Lower lobe of right lung (tissue), 2 donors: ENCODE measurements around the gene BIRC7. TPM values are rescaled to one million over a fixed set of nuclear protein-coding genes. Genes with fewer than 3 reads are reported as not detected.
"Not testable (repeated sequence)": the region's sequence is repeated elsewhere in the genome, so short reads cannot be mapped to it uniquely, and the experiment has no call there.

Source experiments
- ATAC-seq, 2 donors: fragments of 200-7000 bp; cut with Tn5 transposase; one replicate each; pipeline ENCODE4 v1.9.1; 2020 to 2022; ENCODE audit warnings: mild to moderate bottlenecking in 2 of 2, moderate library complexity in 2 of 2
- DNase-seq: peaks from one replicate; pipeline ENCODE4 v3.0.0-alpha.2; 2020
- H3K27ac ChIP-seq: fragments of 200-600 bp; one replicate; pipeline ENCODE4 v1.8.0; 2022
- H3K27me3 ChIP-seq: fragments of 200-600 bp; one replicate; pipeline ENCODE4 v1.8.0; 2022; ENCODE audit warnings: low read depth
- H3K36me3 ChIP-seq: fragments of 200-600 bp; one replicate; pipeline ENCODE4 v1.8.0; 2022; ENCODE audit warnings: mild to moderate bottlenecking
- H3K4me1 ChIP-seq: fragments of 200-600 bp; one replicate; pipeline ENCODE4 v1.8.0; 2022
- H3K4me3 ChIP-seq: fragments of 200-600 bp; one replicate; pipeline ENCODE4 v1.8.0; 2022; ENCODE audit warnings: mild to moderate bottlenecking
- H3K9me3 ChIP-seq: fragments of 200-600 bp; one replicate; pipeline ENCODE4 v1.8.0; 2022
- intact Hi-C: fragments of 100-400 bp; cut with DNase I; formaldehyde crosslinking; loops from one replicate; pipeline ENCODE4 v1.11.0; 2022
- total RNA-seq: library from RNA; stranded (reverse); fragmentation: NEBNext Ultra II Directional; extraction: Animal tissue kit (Norgen Biotek cat#: 25700); gene quantifications from one replicate; pipeline ENCODE4 v1.2.1, GENCODE V29; 2021
- TF ChIP-seq, protein P1 (sequence below): fragments of 200-600 bp; IDR thresholded peaks from one replicate; pipeline ENCODE4 v1.8.0; 2022; ENCODE audit warnings: antibody characterized with exemption, mild to moderate bottlenecking
- donor health status: DM: no; HTN: yes; CAD: no; lungs with severe emphysema.

The BIRC7 gene
- total RNA-seq, 1 donor from 2014 or later: 15.9 TPM

DNA sequence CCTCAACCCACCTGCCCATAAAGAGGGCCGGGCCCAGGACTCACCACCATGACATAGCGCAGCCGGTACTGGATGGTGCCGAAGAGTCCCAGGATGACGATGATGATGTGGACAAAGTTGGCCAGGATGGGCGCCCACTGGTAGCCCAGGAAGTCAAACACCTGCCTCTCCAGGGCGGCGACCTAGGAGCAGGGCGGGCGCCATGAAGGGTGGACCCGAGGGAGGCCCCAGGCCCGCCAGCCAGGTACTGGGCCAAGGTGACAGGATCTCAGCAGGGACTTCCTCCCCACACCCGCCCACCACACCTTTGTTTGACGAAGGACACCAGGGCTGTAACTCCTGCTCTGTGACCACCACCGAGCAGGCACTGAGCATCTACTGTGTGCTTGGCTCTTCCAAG, 14.2 kb downstream of the BIRC7 start:
- Histone ChIP-seq H3K9me3 (no peaks in the 10 kb centered on the region), H3K4me3 (no peak overlapping the region), H3K27ac (no peak overlapping the region), H3K36me3 (no peaks in the 10 kb centered on the region), H3K27me3 (peaks cover 72% of the 10 kb centered on the region), H3K4me1 (peaks cover 10% of the 10 kb centered on the region)
- ATAC-seq (no peak), DNase-seq (no peak)
- intact Hi-C loops: no loop called here
- TF ChIP-seq, protein P1, sequence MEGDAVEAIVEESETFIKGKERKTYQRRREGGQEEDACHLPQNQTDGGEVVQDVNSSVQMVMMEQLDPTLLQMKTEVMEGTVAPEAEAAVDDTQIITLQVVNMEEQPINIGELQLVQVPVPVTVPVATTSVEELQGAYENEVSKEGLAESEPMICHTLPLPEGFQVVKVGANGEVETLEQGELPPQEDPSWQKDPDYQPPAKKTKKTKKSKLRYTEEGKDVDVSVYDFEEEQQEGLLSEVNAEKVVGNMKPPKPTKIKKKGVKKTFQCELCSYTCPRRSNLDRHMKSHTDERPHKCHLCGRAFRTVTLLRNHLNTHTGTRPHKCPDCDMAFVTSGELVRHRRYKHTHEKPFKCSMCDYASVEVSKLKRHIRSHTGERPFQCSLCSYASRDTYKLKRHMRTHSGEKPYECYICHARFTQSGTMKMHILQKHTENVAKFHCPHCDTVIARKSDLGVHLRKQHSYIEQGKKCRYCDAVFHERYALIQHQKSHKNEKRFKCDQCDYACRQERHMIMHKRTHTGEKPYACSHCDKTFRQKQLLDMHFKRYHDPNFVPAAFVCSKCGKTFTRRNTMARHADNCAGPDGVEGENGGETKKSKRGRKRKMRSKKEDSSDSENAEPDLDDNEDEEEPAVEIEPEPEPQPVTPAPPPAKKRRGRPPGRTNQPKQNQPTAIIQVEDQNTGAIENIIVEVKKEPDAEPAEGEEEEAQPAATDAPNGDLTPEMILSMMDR: no peak

DNA sequence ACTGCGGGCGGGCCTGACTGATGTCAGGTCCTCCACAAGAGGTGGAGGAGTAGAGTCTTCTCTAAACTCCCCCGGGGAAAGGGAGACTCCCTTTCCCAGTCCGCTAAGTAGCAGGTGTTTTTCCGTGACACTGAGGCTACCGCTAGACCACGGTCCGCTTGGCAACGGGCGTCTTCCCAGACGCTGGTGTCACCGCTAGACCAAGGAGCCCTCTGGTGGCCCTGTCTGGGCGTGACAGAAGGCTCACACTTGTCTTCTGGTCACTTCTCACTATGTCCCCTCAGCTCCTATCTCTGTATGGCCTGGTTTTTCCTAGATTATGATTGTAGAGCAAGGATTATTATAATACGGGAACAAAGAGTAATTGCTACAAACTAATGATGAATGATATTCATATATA, 15.6 kb downstream of the BIRC7 start:
- ATAC-seq, H3K9me3 ChIP-seq, H3K4me3 ChIP-seq, DNase-seq, H3K27ac ChIP-seq, H3K36me3 ChIP-seq, intact Hi-C loops, H3K4me1 ChIP-seq: not testable (repeated sequence)
- H3K27me3 ChIP-seq: peaks cover 78% of the 10 kb centered on the region

DNA sequence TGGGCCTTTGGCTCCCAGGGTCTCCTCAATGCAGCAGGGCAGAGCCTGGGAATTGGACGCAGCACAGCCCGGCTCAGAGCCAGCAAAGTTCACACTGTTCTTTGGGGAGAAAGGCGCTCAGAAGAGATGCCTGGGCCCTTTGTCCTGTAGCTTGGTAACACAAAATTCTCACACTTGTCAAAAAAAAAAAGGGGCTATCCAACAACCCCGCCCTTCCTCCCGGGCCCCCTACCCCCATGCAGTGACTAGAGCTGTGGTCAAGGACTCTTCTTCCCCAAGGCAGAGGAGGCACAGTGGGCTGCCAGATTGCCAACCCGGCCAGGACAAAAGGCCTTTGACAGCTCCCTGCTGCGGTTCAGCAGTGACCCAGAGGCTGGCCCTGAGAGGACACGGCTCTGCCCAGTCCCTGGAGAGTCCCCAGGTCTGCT, 16.6 kb downstream of the BIRC7 start:
- TF ChIP-seq, protein P1: no peak
- Histone ChIP-seq H3K36me3 (no peaks in the 10 kb centered on the region), H3K9me3 (no peaks in the 10 kb centered on the region), H3K27me3 (peaks cover 73% of the 10 kb centered on the region), H3K4me1 (peaks cover 10% of the 10 kb centered on the region), H3K4me3 (no peak overlapping the region), H3K27ac (no peak overlapping the region)
- DNase-seq (no peak), ATAC-seq (no peak)
- intact Hi-C loops: no loop called here

DNA sequence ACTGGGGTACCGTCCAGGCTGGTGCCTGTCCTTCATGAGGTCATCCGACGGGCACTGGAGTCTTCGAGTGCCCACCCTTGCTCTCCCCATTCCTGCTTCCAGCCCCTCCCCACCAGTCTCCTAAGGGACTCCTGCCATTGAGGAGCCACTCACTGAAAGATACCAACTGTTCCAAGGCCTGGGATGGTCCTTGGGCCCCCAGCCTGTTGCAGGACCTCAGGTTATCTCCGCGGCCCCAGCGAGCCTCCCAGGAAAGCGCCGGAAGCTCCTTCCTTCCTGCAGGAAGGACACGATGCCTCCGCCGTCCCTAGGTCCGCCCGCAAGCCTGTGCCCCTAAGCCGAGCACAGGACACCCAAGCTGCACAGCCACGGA, 17.3 kb downstream of the BIRC7 start:
- ATAC-seq: no peak
- Histone ChIP-seq H3K36me3 (no peaks in the 10 kb centered on the region), H3K9me3 (no peaks in the 10 kb centered on the region), H3K4me1 (peaks cover 10% of the 10 kb centered on the region), H3K27ac (no peak overlapping the region), H3K27me3 (peaks cover 68% of the 10 kb centered on the region), H3K4me3 (peak overlapping the region; percentile 35)
- intact Hi-C loops: no loop called here
- TF ChIP-seq, protein P1: no peak
- no peak for DNase-seq

DNA sequence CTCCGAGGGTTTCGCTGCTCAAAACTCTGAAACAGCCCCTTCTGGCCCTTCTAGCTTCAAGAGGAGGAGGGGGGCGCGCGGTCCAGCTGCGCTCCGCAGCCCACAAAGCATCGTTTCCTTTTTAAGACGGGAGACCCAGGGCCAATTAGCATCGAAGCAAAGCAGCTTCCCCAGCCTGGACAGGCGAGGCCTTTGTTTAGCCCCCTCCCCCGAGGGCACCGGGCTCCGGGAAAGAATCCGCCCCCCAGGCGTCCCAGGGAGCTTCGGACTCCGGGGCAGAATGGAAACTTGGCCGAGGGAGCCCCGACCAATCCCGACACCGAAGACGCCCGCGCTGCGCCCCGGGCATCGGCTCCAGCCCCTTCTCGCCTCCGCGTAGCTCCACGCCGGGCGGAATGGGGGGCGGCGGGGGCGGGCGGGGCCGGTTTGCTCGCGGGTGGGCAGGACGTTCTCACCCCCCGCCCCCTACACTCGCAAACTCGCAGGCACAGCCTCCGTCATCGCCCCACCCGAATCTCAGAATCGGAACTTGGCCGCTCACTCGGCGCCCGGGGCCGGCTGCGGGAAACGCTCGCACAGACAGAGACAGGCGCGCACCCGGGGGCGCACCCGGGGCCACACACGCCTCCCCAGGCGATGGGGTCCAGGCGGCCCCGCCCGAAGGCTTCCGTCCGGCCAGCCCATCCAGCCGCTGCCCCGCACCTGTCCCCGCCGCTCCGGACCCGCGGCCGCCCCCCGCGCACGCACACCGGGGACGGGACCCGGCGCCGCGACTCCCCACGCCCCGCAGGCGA, 17.9 kb downstream of the BIRC7 start:
- TF ChIP-seq, protein P1: no peak
- intact Hi-C loops: no loop called here
- Histone ChIP-seq H3K36me3 (no peaks in the 10 kb centered on the region), H3K4me3 (peak overlapping the region; percentile 35), H3K9me3 (no peaks in the 10 kb centered on the region), H3K4me1 (peaks cover 10% of the 10 kb centered on the region), H3K27ac (no peak overlapping the region), H3K27me3 (peaks cover 68% of the 10 kb centered on the region)
- no peak for DNase-seq
- no peak for ATAC-seq

DNA sequence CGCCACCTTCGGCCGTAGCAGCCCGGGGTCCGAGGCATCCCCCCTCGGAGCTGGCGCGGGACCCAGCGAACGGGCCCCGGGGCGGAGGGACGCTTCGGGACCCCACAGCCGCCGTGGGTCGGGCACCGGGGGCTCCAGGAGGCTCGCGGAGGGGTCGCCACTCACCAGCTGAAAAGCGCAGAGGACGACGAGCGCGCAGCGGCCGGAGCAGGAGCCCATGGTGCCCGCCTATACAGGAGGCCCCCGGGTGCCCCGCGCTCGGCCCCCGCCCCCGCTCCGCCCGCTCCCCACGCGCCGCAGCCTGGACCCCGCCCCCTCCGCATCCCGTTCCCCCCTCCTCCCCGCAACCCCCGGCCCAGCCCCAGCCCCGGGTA, 18.5 kb downstream of the BIRC7 start, which contains the start of gene NKAIN4:
Gene NKAIN4 (minus strand): TSS at position 232 of the 374 bp plus-strand sequence. CDS start 13 bp downstream, at position 219.
- intact Hi-C loops: no loop called here
- TF ChIP-seq, protein P1: no peak
- no peaks in the 10 kb centered on the region for H3K36me3 ChIP-seq
- H3K4me3 ChIP-seq: peak within 1 kb of the TSS; percentile 35
- no peak within 1 kb of the TSS for H3K27ac ChIP-seq
- ATAC-seq (no peak), DNase-seq (no peak)
- H3K9me3 ChIP-seq: no peaks in the 10 kb centered on the region
- H3K27me3 ChIP-seq: peaks cover 67% of the 10 kb centered on the region
- H3K4me1 ChIP-seq: peaks cover 10% of the 10 kb centered on the region
